Gastrocnemius medialis (tissue), 4 donors: ENCODE measurements around the gene CKMT2.

Source experiments
- POLR2A ChIP-seq, 2 donors: fragments of 450-650 bp; IDR thresholded peaks; one replicate each; pipeline ENCODE4 v1.6.1; 2017; ENCODE audit warnings: antibody characterized with exemption in 2 of 2, mild to moderate bottlenecking in 2 of 2, moderate library complexity in 2 of 2
- TF ChIP-seq, protein P1 (sequence below), 5 experiments: fragments of 450-650 bp in 3 of 5; fragments of 200-600 bp in 2 of 5; sonication (generic) in 2 of 5; IDR thresholded peaks in 4 of 5; conservative IDR thresholded peaks in 1 of 5; 1 replicate in 4 of 5; 2 replicates in 1 of 5; pipeline ENCODE4 v1.5.1; 2016 to 2019; ENCODE audit warnings: antibody characterized with exemption in 5 of 5, mild to moderate bottlenecking in 3 of 5, moderate library complexity in 3 of 5

DNA sequence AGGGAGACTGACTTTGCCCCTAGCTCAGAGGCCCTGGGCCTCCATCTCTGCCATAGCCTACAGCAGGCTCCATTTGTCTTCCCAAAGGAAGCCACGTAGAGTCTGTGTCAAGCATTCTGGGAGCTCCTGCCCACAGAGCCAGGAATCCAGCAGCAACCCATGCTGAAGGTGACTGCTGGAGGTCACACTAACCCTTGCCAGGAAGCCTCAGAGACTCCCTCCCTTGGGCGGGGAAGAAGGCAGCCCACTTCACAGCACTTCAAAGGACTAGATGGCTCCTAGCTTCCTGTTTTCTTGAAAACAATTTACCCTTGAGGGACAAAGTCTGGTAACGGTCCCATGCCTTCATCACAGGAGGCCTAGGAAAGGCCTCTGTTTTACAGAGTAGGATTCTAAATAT is 1.7 kb downstream of the CKMT2 start:
- TF ChIP-seq, protein P1, sequence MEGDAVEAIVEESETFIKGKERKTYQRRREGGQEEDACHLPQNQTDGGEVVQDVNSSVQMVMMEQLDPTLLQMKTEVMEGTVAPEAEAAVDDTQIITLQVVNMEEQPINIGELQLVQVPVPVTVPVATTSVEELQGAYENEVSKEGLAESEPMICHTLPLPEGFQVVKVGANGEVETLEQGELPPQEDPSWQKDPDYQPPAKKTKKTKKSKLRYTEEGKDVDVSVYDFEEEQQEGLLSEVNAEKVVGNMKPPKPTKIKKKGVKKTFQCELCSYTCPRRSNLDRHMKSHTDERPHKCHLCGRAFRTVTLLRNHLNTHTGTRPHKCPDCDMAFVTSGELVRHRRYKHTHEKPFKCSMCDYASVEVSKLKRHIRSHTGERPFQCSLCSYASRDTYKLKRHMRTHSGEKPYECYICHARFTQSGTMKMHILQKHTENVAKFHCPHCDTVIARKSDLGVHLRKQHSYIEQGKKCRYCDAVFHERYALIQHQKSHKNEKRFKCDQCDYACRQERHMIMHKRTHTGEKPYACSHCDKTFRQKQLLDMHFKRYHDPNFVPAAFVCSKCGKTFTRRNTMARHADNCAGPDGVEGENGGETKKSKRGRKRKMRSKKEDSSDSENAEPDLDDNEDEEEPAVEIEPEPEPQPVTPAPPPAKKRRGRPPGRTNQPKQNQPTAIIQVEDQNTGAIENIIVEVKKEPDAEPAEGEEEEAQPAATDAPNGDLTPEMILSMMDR (IDR thresholded peaks at IDR 0.05 in 4 of 5, conservative IDR thresholded peaks at IDR 0.05 in 1 of 5), result no peak
- TF ChIP-seq POLR2A (IDR thresholded peaks at IDR 0.05), result no peak
